Fibroblast of skin of left biceps (primary cell): ENCODE results near the gene SHOC2.

Experiments
- DNase-seq, 2 experiments: peaks; one replicate each; pipeline ENCODE4 v3.0.0-alpha.2; 2013; ENCODE audit warnings: low read depth in 2 of 2

The SHOC2 gene

GRCh38 chr10:110946496-110946895 is 27.1 kb downstream of the SHOC2 start:
- DNase-seq, result no peak

- DNase-seq, result no peak
Observed at GRCh38 chr10:110947061-110947595, 27.7 kb downstream of the SHOC2 start.

- DNase-seq, result no peak
Observed at GRCh38 chr10:110951381-110951780, 32.0 kb downstream of the SHOC2 start.

GRCh38 chr10:110957606-110958005 is 38.2 kb downstream of the SHOC2 start:
- no peak for DNase-seq

GRCh38 chr10:110959379-110960332 is 40.3 kb downstream of the SHOC2 start:
- peak in 1 of 2 experiments; percentile 8 for DNase-seq

GRCh38 chr10:110960333-110960712 is 40.9 kb downstream of the SHOC2 start:
- DNase-seq, result no peak

GRCh38 chr10:110962443-110962842 is 43.0 kb downstream of the SHOC2 start:
- DNase-seq, result no peak

- no peak for DNase-seq
Observed at GRCh38 chr10:110963162-110963561, 43.8 kb downstream of the SHOC2 start.

GRCh38 chr10:110964681-110965080 is 45.3 kb downstream of the SHOC2 start:
- DNase-seq, result no peak

GRCh38 chr10:110965216-110965615 is 45.8 kb downstream of the SHOC2 start:
- no peak for DNase-seq

GRCh38 chr10:110966146-110966545 is 46.7 kb downstream of the SHOC2 start:
- no peak for DNase-seq

- DNase-seq, result no peak
Observed at GRCh38 chr10:110967009-110967630, 47.7 kb downstream of the SHOC2 start.

- DNase-seq, result no peak
Observed at GRCh38 chr10:110967645-110968044, 48.2 kb downstream of the SHOC2 start.

- no peak for DNase-seq
Observed at GRCh38 chr10:110969183-110969582, 49.8 kb downstream of the SHOC2 start.

- no peak for DNase-seq
Observed at GRCh38 chr10:110971638-110972037, 52.2 kb downstream of the SHOC2 start.

GRCh38 chr10:110972231-110973134 is 53.1 kb downstream of the SHOC2 start:
- no peak for DNase-seq

GRCh38 chr10:110973400-110973799 is 54.0 kb downstream of the SHOC2 start:
- DNase-seq, result no peak

- DNase-seq, result no peak
Observed at GRCh38 chr10:110976577-110976976, 57.2 kb downstream of the SHOC2 start.

GRCh38 chr10:110977662-110978061 is 58.3 kb downstream of the SHOC2 start:
- DNase-seq, result peak in 1 of 2 experiments; percentile 37

GRCh38 chr10:110978204-110978603 is 58.8 kb downstream of the SHOC2 start:
- peak in 1 of 2 experiments; percentile 9 for DNase-seq

GRCh38 chr10:110979611-110980010 is 60.2 kb downstream of the SHOC2 start:
- no peak for DNase-seq

GRCh38 chr10:110980807-110981206 is 61.4 kb downstream of the SHOC2 start:
- no peak for DNase-seq
